HG03139 (cell line): ENCODE measurements around the gene XCR1.
"Not testable (repeated sequence)": the region's sequence is repeated elsewhere in the genome, so short reads cannot be mapped to it uniquely, and the experiment has no call there.

Experiments
- ATAC-seq: cut with Tn5 transposase; IDR thresholded peaks from one replicate; pipeline ENCODE4 v1.9.1; 2021; ENCODE audit not compliant: unreplicated experiment

Gene XCR1, protein sequence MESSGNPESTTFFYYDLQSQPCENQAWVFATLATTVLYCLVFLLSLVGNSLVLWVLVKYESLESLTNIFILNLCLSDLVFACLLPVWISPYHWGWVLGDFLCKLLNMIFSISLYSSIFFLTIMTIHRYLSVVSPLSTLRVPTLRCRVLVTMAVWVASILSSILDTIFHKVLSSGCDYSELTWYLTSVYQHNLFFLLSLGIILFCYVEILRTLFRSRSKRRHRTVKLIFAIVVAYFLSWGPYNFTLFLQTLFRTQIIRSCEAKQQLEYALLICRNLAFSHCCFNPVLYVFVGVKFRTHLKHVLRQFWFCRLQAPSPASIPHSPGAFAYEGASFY

DNA sequence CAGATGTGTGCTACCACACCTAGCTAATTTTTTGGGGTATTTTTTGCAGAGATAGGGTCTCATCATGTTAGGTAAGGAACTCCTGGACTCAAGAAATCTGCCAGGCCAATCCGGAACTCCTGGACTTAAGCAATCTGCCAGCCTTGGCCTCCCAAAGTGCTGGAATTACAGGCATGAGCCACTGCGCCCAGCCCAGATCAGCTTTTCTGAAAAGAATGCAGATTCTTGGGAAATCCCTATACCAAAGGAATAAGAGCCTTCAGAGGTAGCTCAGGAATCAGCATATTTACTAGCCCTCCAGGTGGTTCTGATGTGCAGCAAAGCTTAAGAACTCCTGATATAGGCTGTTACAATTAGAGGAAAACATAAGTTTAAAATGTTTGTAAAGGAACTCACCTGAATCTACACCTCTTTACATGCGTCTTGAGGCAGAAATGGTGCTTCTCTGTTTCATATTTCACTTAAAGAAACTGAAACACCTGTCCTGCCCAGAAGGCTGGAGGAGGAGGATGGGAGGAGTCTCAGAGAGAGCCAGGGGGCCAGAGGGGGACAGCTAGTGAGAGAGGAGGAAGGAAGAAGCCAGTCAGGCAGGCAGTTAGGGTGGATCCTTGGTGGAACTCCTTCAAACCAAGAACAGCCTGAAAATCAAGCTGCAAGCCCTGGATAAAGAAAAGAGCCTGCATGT, at the start of gene XCR1:
XCR1 (minus strand) TSS at position 463 of the 685 bp plus-strand sequence. CDS start 5,536 bp downstream, outside the sequence.
- ATAC-seq = no peak

DNA sequence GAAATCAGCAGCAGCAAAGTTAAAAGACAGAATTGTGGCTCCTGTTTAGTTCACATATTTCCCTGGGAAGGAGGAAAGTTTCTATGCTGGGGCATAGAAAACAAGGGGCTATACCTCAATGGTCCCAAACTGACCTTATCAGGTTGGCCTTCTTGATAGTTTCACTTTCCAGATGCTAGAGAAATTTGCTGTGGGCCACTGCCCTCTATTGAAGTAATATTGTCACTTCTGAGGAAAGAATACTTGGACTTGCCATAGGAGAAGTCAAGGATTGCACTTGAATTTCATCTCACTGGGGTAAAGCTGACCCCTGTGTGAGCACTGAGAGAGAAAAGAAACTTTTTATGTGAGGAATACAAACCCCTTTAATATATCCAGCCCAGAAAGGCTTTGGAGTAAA, 49.3 kb upstream of the XCR1 start:
- ATAC-seq = no peak

DNA sequence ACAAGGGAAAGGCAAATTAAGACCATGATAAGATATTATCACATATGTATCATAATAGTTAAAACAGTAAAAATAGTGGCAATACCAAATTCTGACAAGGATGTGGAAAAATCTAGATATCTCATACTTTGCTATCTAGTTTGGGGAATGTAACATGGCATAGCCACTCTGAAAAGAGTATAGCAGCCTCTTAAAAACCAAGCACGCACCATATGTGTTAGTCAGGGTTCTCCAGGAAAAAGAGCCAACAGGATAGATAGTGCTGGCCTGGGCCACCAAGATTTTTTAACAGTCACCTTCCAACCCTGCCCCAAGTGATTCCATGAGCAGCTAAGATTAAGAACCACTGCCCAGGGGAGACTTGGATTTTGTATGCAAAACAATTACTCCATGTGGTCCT, 48.5 kb upstream of the XCR1 start:
- ATAC-seq = no peak

DNA sequence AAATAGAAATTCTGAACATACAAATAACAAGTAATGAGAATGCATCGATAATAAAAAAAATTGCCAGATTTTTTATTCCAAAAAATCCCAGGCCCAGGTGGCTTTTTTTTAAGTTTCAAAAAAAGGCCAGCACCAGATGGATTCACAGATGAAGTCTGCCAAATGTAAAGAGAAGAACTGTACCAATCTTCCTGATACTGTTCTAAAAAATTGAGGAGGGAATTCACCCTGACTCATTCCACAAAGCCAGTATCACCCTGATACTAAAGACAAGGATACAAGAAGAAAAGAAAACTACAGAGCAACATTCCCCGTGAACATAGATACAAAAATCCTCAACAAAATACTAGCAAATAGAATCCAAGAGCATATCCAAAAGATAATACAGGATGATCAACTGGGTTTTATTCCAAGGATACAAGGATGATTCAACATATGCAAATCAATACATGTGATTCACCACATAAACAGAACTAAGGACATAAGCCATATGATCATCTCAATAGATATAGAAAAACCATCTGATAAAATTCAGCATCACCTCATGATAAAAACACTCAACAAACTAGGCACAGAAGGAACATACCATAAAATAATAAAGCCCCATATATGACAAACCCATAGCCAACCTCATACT, 44.1 kb upstream of the XCR1 start:
- no peak for ATAC-seq

DNA sequence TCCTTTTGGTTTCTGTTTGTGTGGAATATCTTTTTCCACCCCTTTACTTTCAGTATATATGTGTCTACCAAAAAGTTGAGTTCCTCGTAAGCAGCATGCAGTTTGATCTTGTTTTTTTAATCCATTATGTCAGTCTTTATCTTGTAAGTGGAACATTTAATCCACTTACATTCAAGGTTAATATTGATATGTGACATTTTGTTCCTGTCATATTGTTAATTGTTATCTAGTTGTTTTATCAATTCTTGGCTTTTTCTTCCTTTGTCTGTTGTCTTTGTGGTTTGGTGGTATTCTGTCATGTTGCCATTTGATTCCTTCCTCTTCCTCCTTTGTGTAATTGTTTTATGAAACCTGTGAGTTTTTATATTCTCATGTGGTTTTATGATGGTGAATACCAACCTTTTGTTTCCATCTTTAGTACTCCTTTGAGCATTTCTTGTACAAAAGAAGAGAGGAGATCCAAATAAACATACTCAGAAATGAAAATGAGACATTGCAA, 43.4 kb upstream of the XCR1 start:
- no peak for ATAC-seq

DNA sequence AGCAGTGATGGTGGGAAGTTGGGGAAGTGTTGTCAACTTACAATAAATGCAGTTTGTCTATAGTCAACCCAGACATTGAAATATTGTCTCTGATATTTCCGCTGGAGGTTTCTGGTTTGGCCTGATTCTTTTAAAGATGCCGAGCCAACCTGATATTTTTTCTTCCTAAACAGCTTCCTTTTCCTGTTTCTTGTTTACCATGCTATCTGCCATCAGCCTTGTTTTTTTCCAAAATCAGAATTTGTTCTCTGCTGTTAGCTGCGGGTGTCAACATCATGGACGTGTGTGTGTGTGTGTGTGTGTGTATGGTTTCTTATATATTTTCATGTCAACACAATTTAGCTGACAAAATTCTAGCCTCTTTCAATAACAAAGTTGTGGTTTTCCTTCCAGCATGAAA, 41.2 kb upstream of the XCR1 start:
- no peak for ATAC-seq

DNA sequence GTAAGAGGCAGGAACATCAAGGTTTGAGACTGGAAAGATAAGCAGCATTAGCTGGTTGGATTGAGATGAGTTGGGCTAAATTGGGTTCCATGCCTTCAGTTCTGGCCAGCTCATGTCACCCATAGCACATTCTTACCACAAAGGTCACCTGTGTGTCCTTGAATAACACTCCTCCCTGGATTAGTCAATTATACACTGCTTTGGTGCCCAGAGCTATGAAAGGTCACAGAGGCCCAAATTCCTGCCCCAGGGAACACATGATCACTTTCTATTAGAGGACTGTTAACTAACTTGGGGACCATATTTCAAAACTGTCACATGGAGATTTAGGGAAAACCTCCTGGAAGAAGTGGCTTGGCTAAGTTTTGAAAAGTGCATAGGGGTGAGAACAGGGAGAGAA, 40.1 kb upstream of the XCR1 start:
- ATAC-seq = no peak

DNA sequence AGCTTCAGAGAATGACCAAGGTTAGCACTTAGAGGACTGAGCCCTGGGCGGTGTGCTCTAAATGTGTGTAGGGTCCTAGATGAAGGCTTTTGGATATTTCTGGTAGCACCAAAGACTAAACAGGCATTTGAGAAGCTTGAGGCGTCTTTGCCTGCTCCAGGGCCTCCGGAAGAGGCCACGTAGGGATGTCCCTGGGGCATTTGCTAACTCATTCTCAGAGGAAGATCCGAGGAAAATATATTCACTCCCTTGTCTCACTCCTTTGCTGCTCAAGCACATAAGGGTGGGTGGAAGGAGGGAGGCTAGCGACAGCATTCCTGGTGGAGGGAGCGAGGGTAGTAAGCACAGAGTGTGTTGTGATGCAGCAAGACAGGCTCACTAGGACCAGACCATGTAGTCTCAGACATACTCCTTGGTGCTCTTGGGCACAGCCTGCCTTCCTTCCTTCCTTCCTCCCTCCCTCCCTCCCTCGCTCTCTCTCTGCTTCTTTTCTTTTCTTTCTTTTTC, 38.5 kb upstream of the XCR1 start:
- no peak for ATAC-seq

DNA sequence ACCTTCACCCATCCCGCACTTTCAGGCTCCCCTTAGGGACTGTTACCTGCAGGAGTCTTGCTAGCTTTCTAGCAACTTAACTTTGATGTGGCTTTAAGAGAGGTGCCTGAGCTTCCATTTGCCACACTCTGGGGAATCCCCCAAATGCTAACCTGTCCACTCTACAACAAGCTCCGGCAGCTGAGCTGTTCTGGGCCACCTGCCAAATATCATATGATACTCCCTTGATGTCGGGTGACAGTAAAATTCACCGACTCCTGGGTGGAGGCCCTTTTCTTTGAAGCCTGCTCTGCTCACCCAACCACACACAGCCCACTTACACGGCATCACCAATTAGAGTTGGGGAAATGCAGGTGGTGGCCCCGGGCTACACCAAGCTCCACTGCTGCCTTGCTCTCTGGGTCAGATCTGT, 38.0 kb upstream of the XCR1 start:
- no peak for ATAC-seq

DNA sequence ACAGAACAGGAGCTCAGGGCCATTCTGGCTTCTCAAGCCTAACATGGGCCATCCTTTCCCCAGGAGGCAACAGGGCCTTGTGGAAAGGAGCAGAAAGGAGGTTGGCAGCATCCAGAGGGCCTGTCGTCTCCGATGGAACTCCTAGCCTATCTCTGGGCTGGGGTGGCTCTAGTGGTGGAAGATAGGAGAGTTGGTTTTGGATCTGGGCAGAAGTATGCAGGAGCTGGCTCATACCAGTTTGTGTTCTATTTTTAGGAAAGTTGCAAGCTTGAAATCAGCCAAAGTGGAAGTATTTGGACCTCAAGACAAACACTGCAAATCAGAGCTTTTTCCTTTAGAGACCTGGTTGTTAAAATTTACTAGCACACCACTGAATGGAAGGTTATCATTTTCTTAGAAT, 35.4 kb upstream of the XCR1 start:
- ATAC-seq = no peak

DNA sequence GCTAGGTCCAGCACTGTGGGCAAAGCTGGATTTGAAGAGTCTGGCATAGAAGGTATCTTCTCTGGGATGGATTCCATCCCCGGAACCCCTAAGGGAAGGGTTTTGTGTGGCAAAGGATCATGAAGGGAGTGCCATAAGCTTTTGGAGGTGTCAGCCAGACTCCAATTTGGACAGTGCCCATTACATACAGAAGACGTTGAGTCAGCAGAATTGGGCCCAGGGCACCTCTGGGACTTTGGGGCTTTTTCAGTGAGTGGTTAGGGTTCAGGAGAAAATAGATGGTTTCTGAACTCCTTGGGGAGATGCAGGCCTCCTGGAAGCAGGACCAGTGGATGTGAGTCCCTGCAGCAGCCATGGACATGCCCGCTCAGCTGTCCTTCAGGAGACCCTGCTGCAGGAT, 34.6 kb upstream of the XCR1 start:
- no peak for ATAC-seq

DNA sequence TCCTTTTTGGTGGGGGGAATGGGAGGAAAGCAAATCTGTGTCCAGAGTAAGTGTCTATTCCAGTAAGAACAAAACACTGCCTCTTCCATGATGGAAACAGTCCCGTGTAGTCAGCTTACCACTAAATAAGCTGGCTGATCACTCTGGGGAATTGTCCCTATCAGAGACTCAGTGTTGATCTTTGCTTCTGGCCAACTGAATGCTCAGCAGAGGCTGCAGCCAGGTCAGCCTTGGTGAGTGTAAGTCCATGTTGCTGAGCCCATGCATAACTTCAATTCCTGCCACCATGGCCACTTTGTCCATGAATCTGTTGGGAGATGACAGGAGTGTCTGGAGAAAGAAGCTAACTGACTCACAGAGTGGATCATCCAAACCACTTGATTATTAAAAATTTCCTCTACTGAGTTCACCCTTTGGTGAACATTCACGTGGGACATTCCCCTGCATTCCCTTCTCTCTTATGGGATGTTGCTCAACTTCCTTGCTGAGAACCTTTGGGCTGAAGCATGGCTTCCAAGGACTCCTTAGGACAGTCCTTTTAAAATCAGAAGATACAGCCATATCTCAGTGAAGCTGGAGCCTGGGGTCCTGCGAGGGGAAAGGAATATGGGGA, 33.9 kb upstream of the XCR1 start:
- ATAC-seq = no peak

DNA sequence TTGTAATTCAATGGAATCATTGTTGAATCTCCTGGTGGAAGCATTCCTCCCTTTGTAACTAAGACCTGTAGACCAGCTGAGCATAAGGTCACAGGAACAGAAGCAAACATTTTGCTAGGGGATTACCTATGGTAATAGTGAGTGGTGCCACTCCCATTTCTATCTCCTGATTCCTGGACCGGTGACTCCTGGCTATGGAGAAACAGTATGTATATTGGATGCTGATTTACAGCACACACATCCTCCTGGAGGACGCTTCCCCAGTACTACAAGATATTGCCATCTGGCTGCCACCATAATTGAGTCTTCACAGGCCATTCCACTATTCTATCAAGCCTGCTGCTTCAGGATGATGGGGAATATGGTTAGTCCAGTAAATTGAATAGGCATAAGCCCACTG, 33.3 kb upstream of the XCR1 start:
- no peak for ATAC-seq

DNA sequence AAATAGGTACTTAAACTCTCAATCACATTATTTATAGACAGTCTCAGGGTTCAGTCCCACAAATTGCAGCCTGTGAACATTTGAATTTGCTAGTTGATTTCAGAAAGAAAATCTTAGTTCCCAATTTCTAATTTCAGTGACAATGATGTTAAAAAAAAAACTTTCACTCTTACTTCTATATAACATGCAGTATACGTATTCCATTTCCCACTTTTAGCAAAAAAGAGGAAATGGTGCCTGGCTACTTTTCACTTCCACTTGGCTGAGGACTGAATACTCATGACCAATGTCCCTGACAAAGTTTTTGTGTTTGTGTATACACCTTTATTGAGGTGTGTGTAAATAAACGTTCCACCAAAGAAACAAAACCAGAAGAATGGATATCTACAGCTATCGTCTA, 32.1 kb upstream of the XCR1 start:
- no peak for ATAC-seq

DNA sequence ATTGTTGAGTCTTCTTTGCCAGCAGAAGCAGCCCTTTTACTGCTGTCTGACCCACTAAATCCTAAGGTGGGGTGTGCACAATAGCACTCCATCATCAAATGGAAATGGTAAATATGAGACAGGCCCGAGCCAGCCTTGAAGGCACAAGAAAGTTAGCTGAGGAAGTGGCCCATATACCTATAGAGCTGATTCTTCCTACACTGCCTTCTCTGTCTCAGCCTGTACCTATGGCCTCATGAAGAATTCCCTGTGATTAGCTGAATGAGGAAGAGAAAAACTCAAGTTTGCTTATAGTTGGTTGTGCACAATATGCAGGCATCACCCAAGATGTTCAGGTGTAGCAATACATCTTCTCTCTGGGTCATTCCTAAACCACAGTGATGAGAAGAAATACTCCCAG, 31.7 kb upstream of the XCR1 start:
- no peak for ATAC-seq

DNA sequence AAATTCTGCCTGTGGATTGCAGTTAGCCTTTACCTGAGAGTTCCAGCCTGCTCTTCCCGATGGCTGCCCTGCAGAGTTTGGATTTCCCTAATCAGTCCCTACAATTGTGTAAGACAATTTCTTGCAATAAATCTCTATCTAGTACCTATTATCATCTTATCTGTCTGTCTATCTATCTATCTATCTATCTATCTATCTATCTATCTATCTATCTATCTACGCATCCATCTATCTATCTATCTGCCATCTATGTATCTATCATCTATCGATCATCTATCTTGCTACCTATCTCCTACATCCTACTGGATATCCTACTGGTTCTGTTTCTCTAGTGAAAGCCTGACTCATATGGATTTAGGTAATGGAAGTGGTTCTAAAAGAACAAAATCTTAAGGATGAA, 30.4 kb upstream of the XCR1 start:
- ATAC-seq = no peak

DNA sequence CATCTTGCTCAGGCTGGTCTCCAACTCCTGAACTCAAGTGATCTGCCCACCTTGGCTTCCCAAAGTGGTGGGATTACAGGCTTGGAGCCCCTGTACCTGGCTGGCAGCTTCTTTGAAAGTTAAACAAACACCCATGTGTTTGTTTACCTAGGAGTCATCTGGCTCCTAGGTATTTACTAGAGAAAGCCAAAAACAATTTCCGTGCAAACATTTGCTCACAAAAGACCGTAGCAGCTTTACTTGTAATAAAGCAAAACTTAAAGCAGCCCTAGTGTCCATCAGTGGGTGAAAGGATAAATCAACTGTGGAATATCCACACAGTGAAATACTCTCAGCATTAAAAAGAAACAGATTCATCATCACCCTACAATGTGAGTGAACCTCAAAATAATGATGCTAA, 29.4 kb upstream of the XCR1 start:
- no peak for ATAC-seq

DNA sequence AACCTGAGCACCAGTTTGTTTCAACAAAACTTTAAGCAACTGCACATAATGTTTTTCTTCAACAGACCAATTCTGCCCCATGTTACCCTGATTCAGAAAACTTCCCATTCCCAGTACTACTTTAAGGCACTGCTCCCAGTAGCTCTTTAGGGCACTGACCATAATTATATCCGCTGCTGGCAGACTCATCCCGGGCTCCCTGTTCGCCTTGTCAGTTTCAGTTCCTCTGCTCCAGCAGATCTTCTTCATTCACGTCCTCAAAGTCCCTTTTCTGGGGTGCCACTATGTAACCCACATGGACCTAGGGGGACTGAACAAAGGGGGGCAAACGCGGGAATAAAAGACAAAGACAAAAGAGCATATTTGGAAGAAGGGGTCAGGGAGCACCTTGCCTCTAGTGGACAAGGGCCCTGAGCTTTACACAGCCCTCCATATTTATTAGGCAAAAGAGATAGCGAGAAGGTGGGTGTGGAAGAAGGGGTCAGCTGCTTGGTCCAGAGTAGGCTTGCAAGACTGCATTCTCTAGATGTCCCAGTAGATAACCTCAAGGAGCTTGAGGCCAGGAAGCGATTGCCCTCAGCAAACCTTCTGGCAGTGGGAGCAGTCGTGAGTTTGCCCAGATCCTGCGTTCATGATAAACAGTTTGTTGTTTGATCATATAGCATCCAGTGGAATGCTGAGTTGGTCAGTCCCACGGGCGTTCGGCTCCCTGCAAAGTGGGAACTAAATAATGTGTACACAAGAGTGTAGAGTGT, 26.7 kb upstream of the XCR1 start:
- ATAC-seq = not testable (repeated sequence)

DNA sequence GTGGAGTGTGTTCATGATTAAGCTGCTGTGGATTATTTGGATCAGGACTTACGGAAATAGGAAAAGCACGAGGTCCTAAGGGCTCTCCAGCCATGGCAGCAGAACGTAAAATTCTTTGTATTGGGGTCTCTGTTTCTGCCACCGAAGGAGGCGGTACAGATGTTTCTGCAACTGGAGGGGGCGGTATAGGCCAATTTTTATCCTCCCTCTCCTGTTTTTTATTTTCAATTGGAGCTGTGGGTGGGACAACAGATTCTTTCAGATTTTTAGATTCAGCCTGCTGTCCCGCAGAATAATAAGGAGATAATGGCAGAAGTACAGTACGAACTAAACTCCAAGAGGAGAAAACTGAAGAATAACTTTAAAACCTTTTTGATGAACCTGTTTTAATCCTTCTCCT, 26.0 kb upstream of the XCR1 start:
- not testable (repeated sequence) for ATAC-seq

DNA sequence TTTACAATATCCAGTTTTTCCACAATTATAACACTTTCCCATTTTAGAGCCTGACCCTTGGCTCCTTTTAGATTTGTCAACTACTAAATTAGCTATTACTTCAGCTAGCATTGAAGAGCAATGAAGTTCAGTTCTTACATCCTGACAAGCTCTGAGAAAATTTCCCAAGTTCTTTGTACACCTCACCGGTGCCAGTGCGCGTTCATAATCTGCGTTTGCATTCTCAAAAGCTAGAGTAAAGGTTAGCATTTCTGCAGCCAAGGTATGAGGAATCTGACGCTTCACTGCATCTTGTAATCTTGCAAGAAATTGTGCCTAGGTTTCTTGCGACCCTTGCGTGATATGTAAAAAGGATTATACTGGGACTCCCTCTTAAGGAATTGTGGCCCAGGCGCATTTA, 25.2 kb upstream of the XCR1 start:
- ATAC-seq = no peak

DNA sequence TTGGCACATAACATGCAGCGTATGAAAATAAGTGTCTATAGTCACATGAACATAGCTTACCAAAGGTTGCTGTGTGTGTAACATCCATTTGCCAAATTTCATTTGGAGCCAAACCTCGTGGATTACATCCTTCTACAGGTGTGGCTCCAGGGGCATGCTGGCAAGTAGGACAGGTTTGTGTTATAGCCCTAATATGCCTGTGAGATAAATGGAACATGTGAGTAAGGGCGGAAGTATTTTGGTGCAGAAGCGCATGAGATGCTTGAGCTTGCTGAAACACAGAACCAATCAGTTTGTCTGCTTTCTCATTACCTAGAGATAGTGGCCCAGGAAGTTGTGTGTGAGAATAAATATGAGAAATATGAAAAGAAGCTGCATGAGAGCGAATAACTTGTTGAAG, 21.8 kb upstream of the XCR1 start:
- ATAC-seq = no peak
